ENCODE data around the gene PRLR. TPM values are rescaled to one million over a fixed set of nuclear protein-coding genes. Genes with fewer than 3 reads are reported as not detected.
"Not testable (repeated sequence)": the region's sequence is repeated elsewhere in the genome, so short reads cannot be mapped to it uniquely, and the experiment has no call there.

Gene PRLR
- total RNA-seq, 1 donor from 2014 or later, result 3.2 TPM

GRCh38 chr5:35115920-35116319 lies 114.4 kb downstream of the PRLR start:
- no peak for DNase-seq
- no peaks in the 10 kb centered on the region for H3K36me3 ChIP-seq
- no peaks in the 10 kb centered on the region for H3K9me3 ChIP-seq
- no peak overlapping the region for H3K27ac ChIP-seq
- H3K4me3 ChIP-seq, result no peak overlapping the region
- no peak for TF ChIP-seq CTCF (IDR thresholded peaks at IDR 0.05)
- no peaks in the 10 kb centered on the region for H3K4me1 ChIP-seq
- no peaks in the 10 kb centered on the region for H3K27me3 ChIP-seq (ENCODE audit: low read depth)
- intact Hi-C loops (cut with DNase I), result no loop called here
- ATAC-seq, result no peak

DNA sequence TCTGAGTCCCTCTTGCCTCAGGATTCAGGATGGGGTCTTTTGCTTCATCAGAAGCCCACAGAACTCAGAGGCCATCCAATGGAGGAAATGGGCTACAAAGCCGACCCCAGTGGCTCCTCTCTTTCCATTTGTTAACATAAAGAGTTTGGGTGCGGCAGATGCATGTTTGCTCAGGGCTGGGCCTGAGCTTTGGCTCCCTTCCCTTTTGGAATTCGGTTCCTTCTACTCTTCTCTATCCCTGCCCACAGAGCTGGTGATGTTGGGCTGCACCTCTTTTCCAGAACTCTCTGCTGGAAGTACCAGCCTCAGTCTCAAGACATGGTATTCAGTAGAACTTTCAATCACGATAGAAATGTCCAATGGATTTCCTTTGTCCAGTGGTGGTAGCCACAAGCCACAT lies 115.6 kb downstream of the PRLR start:
- Histone ChIP-seq H3K9me3 (no peaks in the 10 kb centered on the region), H3K27ac (no peak overlapping the region), H3K36me3 (no peaks in the 10 kb centered on the region), H3K27me3 (ENCODE audit: low read depth) (no peaks in the 10 kb centered on the region), H3K4me1 (no peaks in the 10 kb centered on the region), H3K4me3 (no peak overlapping the region)
- intact Hi-C loops (cut with DNase I), result no loop called here
- DNase-seq (no peak), ATAC-seq (no peak)
- TF ChIP-seq CTCF (IDR thresholded peaks at IDR 0.05), result no peak

DNA sequence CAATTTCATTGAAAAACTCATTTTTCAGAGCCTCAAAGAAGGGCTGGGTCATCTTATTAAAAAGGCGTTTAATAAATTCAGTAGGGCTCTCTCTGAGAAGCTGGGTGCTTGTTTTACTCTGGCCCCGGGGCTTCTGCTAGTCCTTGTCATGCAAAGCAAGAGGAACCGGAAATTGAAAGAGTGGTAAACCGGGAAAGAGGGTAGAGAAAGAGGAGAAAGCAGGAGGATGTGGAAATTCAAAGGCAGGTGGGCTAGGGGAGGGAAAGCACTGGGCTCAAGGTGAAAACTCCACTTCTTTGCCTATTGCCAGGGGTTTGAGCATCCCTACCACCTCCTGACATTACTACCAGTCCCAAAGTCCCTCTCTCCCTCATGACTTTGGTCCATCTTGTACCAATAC lies 118.0 kb downstream of the PRLR start:
- no peaks in the 10 kb centered on the region for H3K36me3 ChIP-seq
- no peaks in the 10 kb centered on the region for H3K27me3 ChIP-seq (ENCODE audit: low read depth)
- no peaks in the 10 kb centered on the region for H3K4me1 ChIP-seq
- intact Hi-C loops (cut with DNase I), result no loop called here
- no peak overlapping the region for H3K27ac ChIP-seq
- DNase-seq (no peak), ATAC-seq (no peak)
- H3K4me3 ChIP-seq, result no peak overlapping the region
- H3K9me3 ChIP-seq, result peaks cover 5% of the 10 kb centered on the region
- no peak for TF ChIP-seq CTCF (IDR thresholded peaks at IDR 0.05)

- H3K27ac ChIP-seq; intact Hi-C loops (cut with DNase I); H3K27me3 ChIP-seq (ENCODE audit: low read depth); H3K36me3 ChIP-seq; ATAC-seq; H3K4me1 ChIP-seq; DNase-seq; H3K9me3 ChIP-seq; H3K4me3 ChIP-seq: not testable (repeated sequence)
Measured at GRCh38 chr5:35104550-35104949, 125.7 kb downstream of the PRLR start.

DNA sequence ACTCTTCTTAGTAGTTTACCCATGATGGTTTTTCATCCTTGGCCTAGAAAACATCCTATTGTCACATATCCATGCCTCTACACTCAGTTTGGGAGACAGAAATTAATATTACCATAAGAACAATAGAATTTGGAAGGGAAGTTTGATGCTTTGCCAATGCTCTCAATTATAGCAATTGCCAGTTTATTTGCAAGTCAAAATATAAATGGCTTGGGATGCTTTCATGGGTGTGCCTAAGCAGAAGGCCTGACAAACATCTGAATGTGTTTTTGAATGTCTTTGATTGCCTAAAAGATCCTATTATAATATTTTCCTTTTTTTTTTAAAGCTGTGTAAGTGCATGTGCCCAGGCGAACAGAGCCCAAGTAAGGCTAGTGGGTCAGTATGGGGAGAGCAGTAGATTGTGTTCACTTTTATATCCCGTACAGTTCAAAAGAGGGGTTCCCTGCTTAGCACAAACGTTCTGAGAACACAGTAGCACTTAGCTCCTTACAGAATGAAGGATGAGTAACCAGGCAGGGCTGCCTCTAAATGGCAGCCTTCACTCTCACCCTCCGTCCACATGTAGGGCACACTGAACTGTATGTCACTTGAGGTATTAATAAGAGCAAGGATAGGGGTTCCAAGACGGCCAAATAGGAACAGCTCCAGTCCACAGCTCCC lies 126.5 kb downstream of the PRLR start:
- DNase-seq (no peak), ATAC-seq (no peak)
- intact Hi-C loops (cut with DNase I), result no loop called here
- Histone ChIP-seq H3K9me3 (peaks cover 4% of the 10 kb centered on the region), H3K27me3 (ENCODE audit: low read depth) (no peaks in the 10 kb centered on the region), H3K4me3 (no peak overlapping the region), H3K36me3 (no peaks in the 10 kb centered on the region), H3K4me1 (no peaks in the 10 kb centered on the region), H3K27ac (no peak overlapping the region)
- TF ChIP-seq CTCF (IDR thresholded peaks at IDR 0.05), result no peak

DNA sequence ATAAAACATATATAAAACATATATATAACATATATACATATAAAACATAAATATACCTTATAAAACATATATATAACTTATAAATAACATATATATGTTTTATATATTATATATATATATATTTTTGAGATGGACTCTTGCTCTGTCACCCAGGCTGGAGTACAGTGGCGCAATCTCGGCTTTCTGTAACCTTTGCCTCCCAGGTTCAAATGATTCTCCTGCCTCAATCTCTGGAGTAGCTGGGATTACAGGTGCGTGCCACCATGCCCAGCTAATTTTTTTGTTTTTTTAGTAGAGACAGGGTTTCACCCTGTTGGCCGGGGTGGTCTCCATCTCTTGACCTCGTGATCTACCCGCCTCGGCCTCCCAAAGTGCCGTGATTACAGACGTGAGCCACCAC lies 128.6 kb downstream of the PRLR start:
- H3K4me1 ChIP-seq; H3K9me3 ChIP-seq; H3K36me3 ChIP-seq; ATAC-seq; intact Hi-C loops (cut with DNase I); H3K27ac ChIP-seq; DNase-seq; H3K27me3 ChIP-seq (ENCODE audit: low read depth); H3K4me3 ChIP-seq: not testable (repeated sequence)

DNA sequence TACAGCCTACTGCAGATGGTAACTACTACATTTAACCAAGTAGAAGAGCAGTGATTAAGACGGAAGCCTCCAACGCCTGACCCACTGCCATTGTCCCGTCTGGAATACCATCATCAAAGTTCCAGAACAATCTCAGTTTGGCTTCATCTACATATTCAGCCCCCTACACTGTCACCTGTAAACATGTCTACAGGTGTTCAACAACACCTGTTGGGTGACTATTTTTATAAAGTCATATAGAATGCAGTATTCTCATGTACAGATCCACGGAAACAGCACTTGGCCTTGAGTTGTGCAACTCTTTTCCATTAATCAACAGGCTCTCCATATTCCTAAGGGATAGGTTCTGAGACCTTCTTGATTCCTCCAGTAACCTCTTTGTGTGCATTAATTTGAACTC lies 129.3 kb downstream of the PRLR start:
- no peak overlapping the region for H3K27ac ChIP-seq
- ATAC-seq (no peak), DNase-seq (no peak)
- no peak for TF ChIP-seq CTCF (IDR thresholded peaks at IDR 0.05)
- intact Hi-C loops (cut with DNase I), result no loop called here
- no peaks in the 10 kb centered on the region for H3K27me3 ChIP-seq (ENCODE audit: low read depth)
- no peaks in the 10 kb centered on the region for H3K9me3 ChIP-seq
- no peaks in the 10 kb centered on the region for H3K36me3 ChIP-seq
- no peaks in the 10 kb centered on the region for H3K4me1 ChIP-seq
- no peak overlapping the region for H3K4me3 ChIP-seq

Data from lower lobe of right lung (tissue), 2 donors.